ENCODE measurements around the gene GPR78.

Gene GPR78

DNA sequence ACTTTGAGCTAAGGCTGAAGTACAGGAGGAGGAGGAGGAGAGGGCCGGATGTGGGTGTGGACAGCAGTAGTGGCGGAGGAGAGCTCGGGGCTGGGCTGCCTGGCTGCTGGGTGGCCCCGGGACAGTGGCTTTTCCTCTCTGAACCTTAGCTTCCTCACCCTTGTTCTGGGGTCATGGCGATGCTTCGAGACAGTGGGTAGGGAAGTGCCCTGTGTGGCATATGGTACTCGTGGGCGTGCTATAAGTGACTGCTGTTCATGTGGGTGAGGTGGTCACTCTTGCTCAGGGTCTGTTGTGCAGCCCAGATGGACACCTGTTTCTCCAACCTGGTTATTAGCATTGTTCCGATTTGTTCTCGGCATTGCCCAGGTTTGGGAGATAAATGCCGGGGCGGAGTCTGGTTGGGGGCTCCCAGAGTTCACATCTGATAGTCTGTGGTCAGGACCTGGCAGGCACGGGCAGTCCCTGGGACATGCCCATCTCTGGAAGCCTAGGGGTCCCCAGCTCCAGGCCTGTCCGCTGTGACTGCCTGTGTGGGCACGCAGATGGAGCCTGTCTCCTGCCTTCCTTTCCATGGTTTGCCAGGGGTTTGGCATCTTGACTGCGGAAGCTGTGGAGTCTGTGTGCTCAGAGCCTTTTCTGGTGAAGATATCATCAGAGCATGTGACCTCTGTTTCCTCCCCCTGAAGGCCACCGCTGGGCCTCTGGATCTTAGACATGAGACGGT is 7.4 kb downstream of the GPR78 start:
- DNase-seq: no peak

DNA sequence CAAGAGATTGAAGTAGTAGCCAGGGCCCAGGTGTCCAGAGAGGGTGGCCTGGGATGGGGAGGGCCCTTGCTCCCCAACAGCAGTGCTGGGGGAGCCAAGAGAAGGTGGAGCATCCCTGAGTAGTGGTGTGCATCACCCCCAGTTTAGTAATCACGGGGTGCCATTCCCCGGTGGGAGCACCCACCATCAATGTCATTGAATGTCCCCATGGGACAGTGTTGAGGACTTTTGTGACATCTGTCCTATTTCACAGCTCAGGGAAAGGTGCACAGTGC is 7.9 kb downstream of the GPR78 start:
- no peak for DNase-seq

- no peak for DNase-seq
Observed at GRCh38 chr4:8589336-8589735, 9.1 kb downstream of the GPR78 start.

DNA sequence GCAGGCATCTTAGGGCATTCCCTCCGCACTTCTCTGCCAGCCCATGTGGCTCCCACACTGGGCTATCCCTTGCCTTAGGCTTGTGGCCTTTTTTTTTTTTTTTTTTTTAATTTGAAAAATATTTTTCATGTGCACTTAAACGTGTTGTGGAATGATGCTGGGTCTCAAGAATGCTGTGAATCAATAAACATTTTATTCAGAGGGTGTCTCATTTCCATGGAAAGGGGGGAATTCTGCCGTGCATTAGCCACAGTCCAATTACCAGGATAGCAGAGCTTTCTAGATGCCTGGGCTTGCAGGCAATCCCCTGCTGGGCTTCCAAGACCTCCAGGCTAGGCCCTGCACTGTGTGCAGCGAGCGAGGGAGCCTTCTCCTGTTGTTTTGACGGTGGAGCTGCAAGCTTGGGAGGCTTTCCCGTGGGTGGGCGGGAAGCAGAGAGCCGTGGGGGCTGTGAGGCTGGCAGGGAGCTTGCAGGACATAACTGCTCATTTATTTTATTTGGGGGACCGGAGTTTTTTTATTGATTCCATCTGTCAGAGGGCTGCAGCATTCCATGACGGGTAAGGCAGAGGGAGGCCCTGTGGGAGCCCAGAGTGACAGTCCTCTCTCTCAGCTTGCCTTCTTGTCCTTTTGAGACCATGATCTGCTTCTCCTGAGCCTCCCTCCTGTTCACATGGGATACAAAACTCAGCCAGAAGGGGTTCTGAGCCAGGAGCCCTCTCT is 9.8 kb downstream of the GPR78 start:
- no peak for DNase-seq

DNA sequence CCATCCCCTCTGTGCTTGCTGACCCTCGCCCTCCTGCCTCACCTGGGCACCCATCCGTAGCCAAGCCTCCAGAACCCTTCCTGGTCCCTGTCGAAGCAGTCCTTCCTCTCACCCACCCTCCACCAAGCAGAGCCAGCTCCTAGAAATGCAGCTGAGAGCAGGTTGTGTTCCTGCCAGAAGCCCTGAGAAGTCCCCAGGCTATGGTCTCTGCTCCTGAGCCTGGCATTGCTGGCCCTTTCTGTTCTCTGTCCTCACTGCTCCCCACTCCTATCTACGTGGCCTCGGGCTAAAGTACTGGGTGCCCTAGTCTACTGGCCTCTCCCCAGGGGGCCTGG is 10.3 kb downstream of the GPR78 start:
- DNase-seq: no peak

DNA sequence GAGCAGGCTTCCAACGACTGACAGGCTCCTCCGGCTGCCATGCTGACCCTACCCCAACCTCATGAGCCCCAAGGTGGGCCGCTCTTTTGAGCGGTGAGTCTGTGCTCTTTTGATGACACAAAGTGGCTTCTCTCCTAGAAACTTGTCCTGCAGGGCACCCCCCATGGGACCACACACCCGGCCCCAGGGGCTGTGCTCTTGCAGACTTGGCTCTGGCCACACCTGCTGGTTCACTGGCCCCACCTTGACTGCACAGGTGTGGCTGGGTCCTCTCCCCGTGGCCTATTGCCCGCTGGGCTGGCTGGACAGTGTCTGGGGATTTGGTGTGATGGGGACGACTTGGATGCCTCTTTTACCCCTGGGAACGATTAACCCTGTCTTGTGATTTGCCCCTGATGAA is 10.9 kb downstream of the GPR78 start:
- no peak for DNase-seq

- no peak for DNase-seq
Observed at GRCh38 chr4:8591626-8592365, 11.6 kb downstream of the GPR78 start.

GRCh38 chr4:8592366-8593263 is 12.4 kb downstream of the GPR78 start, which contains the start of gene CPZ:
TSS of gene CPZ (plus strand) at chr4:8592765. CDS start at chr4:8592834, 69 bp downstream.
- DNase-seq: no peak

- no peak for DNase-seq
Observed at GRCh38 chr4:8593264-8594096, 13.3 kb downstream of the GPR78 start.

DNA sequence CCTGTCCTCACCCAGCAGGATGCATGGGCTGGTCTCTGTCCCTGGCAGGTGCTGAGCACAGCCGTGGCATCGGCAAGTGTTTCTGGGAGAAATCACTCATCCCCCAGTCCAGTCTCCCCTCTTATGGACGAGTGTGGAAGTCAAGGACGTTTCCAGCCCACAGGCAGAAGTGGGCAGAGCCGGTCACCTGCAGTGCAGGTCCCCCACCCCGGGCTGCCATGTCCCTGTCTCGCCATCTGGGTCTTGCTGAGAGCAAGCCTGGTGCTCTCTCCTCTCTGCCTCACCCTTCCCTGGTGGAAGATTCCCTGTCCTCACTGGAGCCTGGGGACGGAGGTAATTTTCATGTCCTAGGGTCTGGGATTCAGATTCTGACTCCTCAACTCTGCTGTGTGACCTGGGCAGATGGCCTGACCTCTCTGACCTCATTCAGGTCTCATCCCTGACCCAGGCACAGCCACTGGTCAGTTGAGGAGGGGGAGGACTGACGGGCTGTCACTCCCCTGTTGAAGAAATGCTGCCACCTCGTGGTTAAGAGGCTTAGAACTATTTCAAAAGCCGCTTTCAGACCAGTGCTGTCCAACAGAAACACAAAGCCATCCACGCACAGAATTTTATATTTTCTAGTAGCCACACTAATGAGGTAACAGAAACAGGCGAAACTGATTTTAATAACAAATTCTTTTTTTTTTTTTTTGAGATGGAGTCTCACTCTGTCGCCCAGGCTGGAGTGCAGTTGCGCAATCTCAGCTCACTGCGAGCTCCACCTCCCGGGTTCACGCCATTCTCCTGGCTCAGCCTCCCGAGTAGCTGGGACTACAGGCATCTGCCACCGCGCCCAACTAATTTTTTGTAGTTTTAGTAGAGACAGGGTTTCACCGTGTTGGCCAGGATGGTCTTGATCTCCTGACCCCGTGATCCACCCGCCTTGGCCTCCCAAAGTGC is 14.2 kb downstream of the GPR78 start:
- DNase-seq: no peak

- no peak for DNase-seq
Observed at GRCh38 chr4:8595237-8596087, 15.3 kb downstream of the GPR78 start.

GRCh38 chr4:8596891-8597290 is 16.7 kb downstream of the GPR78 start:
- DNase-seq: no peak

DNA sequence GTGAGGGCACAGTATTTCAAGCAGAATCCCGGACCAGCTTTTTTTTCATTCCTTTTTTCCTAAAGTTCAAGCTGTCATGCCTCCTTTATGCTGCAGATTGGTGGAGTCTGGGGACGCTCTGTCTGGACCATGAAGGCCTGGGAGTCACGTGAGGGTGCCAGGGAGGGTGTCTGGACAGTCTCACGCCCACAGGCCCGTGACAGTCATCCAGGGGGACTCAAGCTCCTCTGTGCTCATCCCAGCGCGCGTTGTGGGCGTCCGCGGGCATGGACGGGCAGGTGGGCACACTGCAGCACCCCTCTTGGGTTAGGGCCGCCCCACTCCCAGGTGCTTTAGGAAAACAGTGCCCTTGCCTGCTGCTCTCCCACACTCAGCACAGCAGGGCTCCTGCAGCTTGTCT is 17.1 kb downstream of the GPR78 start:
- DNase-seq: no peak

- no peak for DNase-seq
Observed at GRCh38 chr4:8597791-8598190, 17.6 kb downstream of the GPR78 start.

DNA sequence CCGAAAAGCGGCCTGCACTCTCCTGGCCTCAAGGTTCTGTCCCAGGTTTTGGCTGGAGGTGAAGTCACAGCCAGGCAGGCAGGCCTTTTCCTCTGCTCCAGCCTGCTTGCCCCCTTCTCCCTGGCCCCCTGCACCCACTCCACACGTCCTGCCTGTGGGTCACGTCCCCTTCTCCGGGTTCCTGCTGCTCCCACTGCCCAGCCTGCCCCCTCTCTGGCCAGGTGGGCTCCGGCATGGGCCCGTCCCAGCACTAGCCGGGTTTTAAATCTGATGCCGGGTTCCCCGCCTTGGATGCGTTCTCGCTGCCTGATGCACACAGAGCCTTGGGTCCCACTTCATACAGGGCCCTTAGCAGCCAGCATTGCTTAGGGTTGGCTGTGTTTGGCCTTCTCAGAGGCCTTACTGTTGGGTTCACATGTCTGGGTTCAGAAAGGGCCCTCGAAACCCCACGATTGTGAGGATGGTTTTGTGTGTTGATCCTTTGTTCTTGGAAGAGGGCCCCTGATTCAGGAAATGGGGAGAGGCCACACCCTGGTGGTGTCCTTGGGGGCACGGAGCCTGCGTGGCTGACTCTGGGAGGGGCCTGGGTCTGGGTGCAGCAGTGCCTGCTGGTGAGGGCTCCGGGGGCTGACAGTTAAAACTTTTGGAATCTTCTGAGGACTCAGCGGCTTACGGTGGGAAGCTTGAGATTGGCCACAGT is 18.3 kb downstream of the GPR78 start:
- DNase-seq: no peak

GRCh38 chr4:8599091-8599460 is 18.9 kb downstream of the GPR78 start:
- DNase-seq: no peak

DNA sequence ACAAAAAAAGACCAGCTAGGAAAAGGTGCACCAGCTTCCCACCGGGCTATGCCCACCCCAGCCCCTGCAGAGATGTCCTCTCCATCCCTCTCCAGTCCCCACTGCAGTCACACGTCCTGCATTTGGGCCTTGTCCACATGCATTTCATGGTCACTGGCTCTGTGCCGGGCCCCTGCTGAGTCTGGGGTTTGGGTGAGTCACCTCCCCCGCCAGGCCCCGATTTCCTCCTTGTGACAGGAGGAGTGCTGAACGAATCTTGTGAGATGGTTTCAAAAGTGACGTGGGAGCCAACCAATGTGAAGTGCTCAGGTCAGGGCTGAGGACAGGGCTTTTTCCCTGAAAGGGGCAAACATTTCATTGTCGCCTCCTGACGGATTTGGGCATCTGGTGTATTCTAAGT is 19.5 kb downstream of the GPR78 start:
- no peak for DNase-seq

DNA sequence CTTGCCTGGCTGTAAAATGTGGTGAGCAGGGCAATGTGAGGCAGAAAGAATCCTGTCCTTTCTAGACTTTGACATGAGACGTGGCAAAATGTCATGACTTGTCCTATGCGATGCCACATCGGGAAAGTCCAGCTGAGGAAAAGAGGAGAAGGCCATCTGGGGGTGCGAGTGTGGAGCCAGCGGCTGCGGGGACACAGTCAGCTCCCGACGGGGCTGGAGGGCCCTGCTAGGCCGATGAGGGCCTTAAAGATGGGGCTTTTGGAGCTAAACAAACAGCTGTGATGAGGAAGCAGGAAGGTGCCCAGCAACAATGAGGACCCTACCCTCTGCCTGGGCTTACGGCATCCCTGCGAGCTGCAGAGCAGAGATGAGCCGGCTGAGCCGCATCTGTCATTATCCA is 20.1 kb downstream of the GPR78 start:
- no peak for DNase-seq

GRCh38 chr4:8600686-8601085 is 20.5 kb downstream of the GPR78 start:
- DNase-seq: no peak
